WTC11 (cell line): Measurements from ENCODE around the gene RPS6KC1. TPM values are rescaled to one million over a fixed set of nuclear protein-coding genes. Genes with fewer than 3 reads are reported as not detected.

Experiments
- ATAC-seq: fragments of 200-7000 bp; cut with Tn5 transposase; 2 replicates; pipeline ENCODE4 v1.10.0; 2021; ENCODE audit warnings: mild to moderate bottlenecking, moderate library complexity
- CTCF ChIA-PET: fragments of 300-600 bp; sonication (Branson Sonifier 250); formaldehyde crosslinking; loops from one replicate; lab custom pipeline; 2021; ENCODE audit warnings: antibody characterized with exemption; lab: Charles Lee
- POLR2A ChIA-PET: fragments of 350-600 bp; sonication (Branson Sonifier 250); formaldehyde crosslinking; loops from one replicate; lab custom pipeline; 2021; ENCODE audit warnings: antibody characterized with exemption; lab: Charles Lee
- DNase-seq: peaks from one replicate; pipeline ENCODE4 v3.0.0; 2021; ENCODE audit warnings: low spot score
- H3K27ac Mint-ChIP-seq: 2 replicates; pipeline ENCODE4 v1.8.0; 2021; ENCODE audit warnings: mixed read lengths
- H3K27me3 Mint-ChIP-seq: 2 replicates; pipeline ENCODE4 v1.8.0; 2021; ENCODE audit warnings: low read depth, mild to moderate bottlenecking, moderate library complexity, mixed read lengths
- H3K36me3 Mint-ChIP-seq: 2 replicates; pipeline ENCODE4 v1.8.0; 2021; ENCODE audit warnings: mixed read lengths
- H3K4me1 Mint-ChIP-seq: 2 replicates; pipeline ENCODE4 v1.8.0; 2022; ENCODE audit warnings: mixed read lengths
- H3K4me3 Mint-ChIP-seq: 2 replicates; pipeline ENCODE4 v1.8.0; 2021; ENCODE audit warnings: mild to moderate bottlenecking, moderate library complexity, mixed read lengths
- H3K9me3 Mint-ChIP-seq: 2 replicates; pipeline ENCODE4 v1.8.0; 2021; ENCODE audit warnings: mixed read lengths
- AR ChIP-seq: fragments of 250-450 bp; sonication (Bioruptor Pico); IDR thresholded peaks from 2 replicates; pipeline ENCODE4 v1.9.0; 2021; ENCODE audit warnings: mild to moderate bottlenecking
- FOXJ3 ChIP-seq: sonication (generic); formaldehyde crosslinking; IDR thresholded peaks from 2 replicates; pipeline ENCODE4 v1.9.0; 2021; ENCODE audit warnings: missing genetic modification reagents, mild to moderate bottlenecking, borderline replicate concordance
- FOXP4 ChIP-seq: sonication (generic); formaldehyde crosslinking; IDR thresholded peaks from 2 replicates; pipeline ENCODE4 v1.8.0; 2022; ENCODE audit warnings: mild to moderate bottlenecking, missing genetic modification reagents
- MYBL2 ChIP-seq: sonication (generic); formaldehyde crosslinking; IDR thresholded peaks from 2 replicates; pipeline ENCODE4 v1.8.1; 2023; ENCODE audit warnings: mild to moderate bottlenecking, moderate library complexity, missing genetic modification reagents
- NR1H2 ChIP-seq: sonication (generic); formaldehyde crosslinking; IDR thresholded peaks from 2 replicates; pipeline ENCODE4 v1.9.0; 2021; ENCODE audit warnings: mild to moderate bottlenecking, moderate library complexity, missing genetic modification reagents
- OVOL2 ChIP-seq: fragments of 250-450 bp; sonication (Bioruptor Pico); IDR thresholded peaks from 2 replicates; pipeline ENCODE4 v1.9.0; 2021; ENCODE audit warnings: mild to moderate bottlenecking, borderline replicate concordance
- TEAD1 ChIP-seq: sonication (generic); formaldehyde crosslinking; IDR thresholded peaks from 2 replicates; pipeline ENCODE4 v1.8.0; 2022; ENCODE audit warnings: mild to moderate bottlenecking, missing genetic modification reagents
- TEAD4 ChIP-seq: sonication (generic); formaldehyde crosslinking; IDR thresholded peaks from 2 replicates; pipeline ENCODE4 v1.8.0; 2022; ENCODE audit warnings: mild to moderate bottlenecking, missing genetic modification reagents
- ZBTB21 ChIP-seq: sonication (generic); formaldehyde crosslinking; IDR thresholded peaks from 2 replicates; pipeline ENCODE4 v1.8.1; 2023; ENCODE audit warnings: mild to moderate bottlenecking, missing genetic modification reagents, borderline replicate concordance
- ZNF232 ChIP-seq: sonication (generic); formaldehyde crosslinking; IDR thresholded peaks from 2 replicates; pipeline ENCODE4 v1.8.0; 2022; ENCODE audit warnings: mild to moderate bottlenecking, missing genetic modification reagents
- ZNF263 ChIP-seq: sonication (generic); formaldehyde crosslinking; IDR thresholded peaks from 2 replicates; pipeline ENCODE4 v1.8.1; 2022; ENCODE audit warnings: low read depth, mild to moderate bottlenecking, moderate library complexity, missing genetic modification reagents
- ZNF396 ChIP-seq: fragments of 250-450 bp; sonication (Bioruptor Pico); IDR thresholded peaks from 2 replicates; pipeline ENCODE4 v1.8.0; 2021; ENCODE audit warnings: mild to moderate bottlenecking, moderate library complexity, borderline replicate concordance
- total RNA-seq: library from RNA; stranded (reverse); gene quantifications from 3 replicates; pipeline ENCODE4 v1.2.3, GENCODE V29; 2021
- TF ChIP-seq, protein P1 (sequence below): sonication (generic); formaldehyde crosslinking; IDR thresholded peaks from 2 replicates; pipeline ENCODE4 v1.8.1; 2023; ENCODE audit warnings: mild to moderate bottlenecking, missing genetic modification reagents, borderline replicate concordance
- TF ChIP-seq, protein P2 (sequence below): sonication (generic); formaldehyde crosslinking; IDR thresholded peaks from 2 replicates; pipeline ENCODE4 v1.8.0; 2023; ENCODE audit warnings: mild to moderate bottlenecking, missing genetic modification reagents
- TF ChIP-seq, protein P3 (sequence below): sonication (generic); formaldehyde crosslinking; IDR thresholded peaks from 2 replicates; pipeline ENCODE4 v1.8.1; 2022; ENCODE audit warnings: mild to moderate bottlenecking, missing genetic modification reagents, moderate library complexity, borderline replicate concordance

RPS6KC1 gene
- total RNA-seq, 1 experiment from 2014 or later, result 17.4 TPM

DNA sequence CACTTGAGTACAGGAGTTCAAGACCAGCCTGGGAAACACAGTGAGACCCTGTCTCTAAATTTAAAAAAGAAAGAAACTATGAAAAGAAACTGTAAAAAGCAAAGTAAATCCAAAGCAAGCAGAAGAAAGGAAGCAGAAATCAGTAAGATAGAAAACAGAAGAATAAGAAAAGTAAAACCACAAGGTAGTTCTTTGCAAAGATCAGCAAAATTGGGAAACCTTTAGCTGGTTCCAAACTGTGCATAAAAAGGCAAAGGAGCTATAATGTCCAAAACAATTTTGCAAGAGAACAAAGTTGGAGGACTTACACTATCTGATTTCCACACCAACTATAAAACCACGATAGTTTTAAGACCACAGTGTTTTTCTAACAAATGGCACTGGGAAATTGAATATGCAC lies 218.8 kb downstream of the RPS6KC1 start:
- CTCF ChIA-PET, result no interaction called here

More for the DNA sequence above, 218.8 kb downstream of the RPS6KC1 start:
- no peak overlapping the region for H3K4me3 Mint-ChIP-seq
- ATAC-seq, result no peak
- POLR2A ChIA-PET, result no interaction called here
- H3K27me3 Mint-ChIP-seq, result no peaks in the 10 kb centered on the region
- H3K36me3 Mint-ChIP-seq, result peaks cover 2% of the 10 kb centered on the region; the same call in 1 of the 2 replicates
- no peak for TF ChIP-seq ZNF232
- no peak for TF ChIP-seq ZNF263 (CRISPR knock-in tag)
- no peak for TF ChIP-seq TEAD1
- no peak for TF ChIP-seq ZNF396
- TF ChIP-seq OVOL2 (CRISPR knock-in tag), result no peak
- TF ChIP-seq, protein P1, sequence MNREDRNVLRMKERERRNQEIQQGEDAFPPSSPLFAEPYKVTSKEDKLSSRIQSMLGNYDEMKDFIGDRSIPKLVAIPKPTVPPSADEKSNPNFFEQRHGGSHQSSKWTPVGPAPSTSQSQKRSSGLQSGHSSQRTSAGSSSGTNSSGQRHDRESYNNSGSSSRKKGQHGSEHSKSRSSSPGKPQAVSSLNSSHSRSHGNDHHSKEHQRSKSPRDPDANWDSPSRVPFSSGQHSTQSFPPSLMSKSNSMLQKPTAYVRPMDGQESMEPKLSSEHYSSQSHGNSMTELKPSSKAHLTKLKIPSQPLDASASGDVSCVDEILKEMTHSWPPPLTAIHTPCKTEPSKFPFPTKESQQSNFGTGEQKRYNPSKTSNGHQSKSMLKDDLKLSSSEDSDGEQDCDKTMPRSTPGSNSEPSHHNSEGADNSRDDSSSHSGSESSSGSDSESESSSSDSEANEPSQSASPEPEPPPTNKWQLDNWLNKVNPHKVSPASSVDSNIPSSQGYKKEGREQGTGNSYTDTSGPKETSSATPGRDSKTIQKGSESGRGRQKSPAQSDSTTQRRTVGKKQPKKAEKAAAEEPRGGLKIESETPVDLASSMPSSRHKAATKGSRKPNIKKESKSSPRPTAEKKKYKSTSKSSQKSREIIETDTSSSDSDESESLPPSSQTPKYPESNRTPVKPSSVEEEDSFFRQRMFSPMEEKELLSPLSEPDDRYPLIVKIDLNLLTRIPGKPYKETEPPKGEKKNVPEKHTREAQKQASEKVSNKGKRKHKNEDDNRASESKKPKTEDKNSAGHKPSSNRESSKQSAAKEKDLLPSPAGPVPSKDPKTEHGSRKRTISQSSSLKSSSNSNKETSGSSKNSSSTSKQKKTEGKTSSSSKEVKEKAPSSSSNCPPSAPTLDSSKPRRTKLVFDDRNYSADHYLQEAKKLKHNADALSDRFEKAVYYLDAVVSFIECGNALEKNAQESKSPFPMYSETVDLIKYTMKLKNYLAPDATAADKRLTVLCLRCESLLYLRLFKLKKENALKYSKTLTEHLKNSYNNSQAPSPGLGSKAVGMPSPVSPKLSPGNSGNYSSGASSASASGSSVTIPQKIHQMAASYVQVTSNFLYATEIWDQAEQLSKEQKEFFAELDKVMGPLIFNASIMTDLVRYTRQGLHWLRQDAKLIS (CRISPR knock-in tag), result no peak
- no peak for TF ChIP-seq FOXP4
- TF ChIP-seq NR1H2, result no peak
- TF ChIP-seq TEAD4 (CRISPR knock-in tag), result no peak
- TF ChIP-seq ZBTB21 (CRISPR knock-in tag), result no peak
- TF ChIP-seq, protein P2, sequence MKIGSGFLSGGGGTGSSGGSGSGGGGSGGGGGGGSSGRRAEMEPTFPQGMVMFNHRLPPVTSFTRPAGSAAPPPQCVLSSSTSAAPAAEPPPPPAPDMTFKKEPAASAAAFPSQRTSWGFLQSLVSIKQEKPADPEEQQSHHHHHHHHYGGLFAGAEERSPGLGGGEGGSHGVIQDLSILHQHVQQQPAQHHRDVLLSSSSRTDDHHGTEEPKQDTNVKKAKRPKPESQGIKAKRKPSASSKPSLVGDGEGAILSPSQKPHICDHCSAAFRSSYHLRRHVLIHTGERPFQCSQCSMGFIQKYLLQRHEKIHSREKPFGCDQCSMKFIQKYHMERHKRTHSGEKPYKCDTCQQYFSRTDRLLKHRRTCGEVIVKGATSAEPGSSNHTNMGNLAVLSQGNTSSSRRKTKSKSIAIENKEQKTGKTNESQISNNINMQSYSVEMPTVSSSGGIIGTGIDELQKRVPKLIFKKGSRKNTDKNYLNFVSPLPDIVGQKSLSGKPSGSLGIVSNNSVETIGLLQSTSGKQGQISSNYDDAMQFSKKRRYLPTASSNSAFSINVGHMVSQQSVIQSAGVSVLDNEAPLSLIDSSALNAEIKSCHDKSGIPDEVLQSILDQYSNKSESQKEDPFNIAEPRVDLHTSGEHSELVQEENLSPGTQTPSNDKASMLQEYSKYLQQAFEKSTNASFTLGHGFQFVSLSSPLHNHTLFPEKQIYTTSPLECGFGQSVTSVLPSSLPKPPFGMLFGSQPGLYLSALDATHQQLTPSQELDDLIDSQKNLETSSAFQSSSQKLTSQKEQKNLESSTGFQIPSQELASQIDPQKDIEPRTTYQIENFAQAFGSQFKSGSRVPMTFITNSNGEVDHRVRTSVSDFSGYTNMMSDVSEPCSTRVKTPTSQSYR (CRISPR knock-in tag), result no peak
- TF ChIP-seq, protein P3, sequence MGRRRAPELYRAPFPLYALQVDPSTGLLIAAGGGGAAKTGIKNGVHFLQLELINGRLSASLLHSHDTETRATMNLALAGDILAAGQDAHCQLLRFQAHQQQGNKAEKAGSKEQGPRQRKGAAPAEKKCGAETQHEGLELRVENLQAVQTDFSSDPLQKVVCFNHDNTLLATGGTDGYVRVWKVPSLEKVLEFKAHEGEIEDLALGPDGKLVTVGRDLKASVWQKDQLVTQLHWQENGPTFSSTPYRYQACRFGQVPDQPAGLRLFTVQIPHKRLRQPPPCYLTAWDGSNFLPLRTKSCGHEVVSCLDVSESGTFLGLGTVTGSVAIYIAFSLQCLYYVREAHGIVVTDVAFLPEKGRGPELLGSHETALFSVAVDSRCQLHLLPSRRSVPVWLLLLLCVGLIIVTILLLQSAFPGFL (CRISPR knock-in tag), result no peak
- no peak for TF ChIP-seq MYBL2
- TF ChIP-seq FOXJ3 (CRISPR knock-in tag), result no peak
- TF ChIP-seq AR (CRISPR knock-in tag), result no peak
- H3K27ac Mint-ChIP-seq, result no peak overlapping the region
- peaks cover 11% of the 10 kb centered on the region for H3K9me3 Mint-ChIP-seq
- DNase-seq, result no peak
- H3K4me1 Mint-ChIP-seq, result no peaks in the 10 kb centered on the region
